ENCODE measurements around the gene CTBP2.

The CTBP2 gene

DNA sequence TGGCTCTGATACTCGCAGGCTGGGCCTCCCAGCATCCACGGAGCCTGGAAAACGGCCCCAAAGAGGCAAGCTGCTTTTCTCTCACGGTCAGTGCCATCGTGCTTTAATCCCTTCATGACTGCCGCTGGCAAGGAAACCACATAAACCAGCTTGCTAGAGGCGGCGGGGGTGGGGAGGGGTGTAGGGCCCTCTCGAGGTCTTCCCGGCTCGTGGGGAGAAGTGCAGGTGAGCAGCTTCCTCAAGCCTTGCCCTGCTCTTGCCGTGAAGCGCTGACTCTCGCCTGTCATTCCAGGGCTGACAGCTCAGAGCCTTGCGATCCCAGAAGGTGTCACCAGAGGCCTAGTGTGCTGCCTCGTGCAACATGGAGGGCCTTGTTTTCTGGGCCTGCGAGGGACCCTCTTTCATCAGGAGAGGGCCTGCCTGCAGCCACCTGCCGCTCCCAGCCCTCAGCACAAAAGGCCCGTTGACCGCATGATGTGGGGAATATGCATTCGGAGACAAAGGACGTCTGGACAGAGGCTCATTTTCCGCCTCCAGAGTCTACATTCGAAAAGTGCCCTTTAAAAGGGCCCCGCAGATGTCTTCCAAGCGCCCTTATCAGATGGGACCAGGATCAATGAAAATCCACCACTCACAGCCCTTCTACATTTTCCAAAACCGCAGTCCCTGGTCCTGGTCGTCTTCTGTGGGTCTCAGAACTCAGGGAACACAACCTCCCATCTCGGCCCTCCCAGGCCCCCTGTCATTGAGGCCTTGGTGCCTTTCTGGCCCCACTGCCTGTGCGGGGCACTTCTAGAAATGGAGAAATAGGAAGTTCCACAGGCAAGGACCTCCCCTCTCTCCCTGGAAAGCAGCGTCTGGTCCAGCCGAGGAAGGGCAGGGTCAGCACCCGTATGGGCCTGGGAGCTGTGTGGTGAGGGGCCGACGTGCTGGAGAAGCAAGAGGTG lies 159.7 kb downstream of the CTBP2 start:
- TF ChIP-seq CTCF (IDR thresholded peaks at IDR 0.05; ENCODE audit: control insufficient read depth, insufficient read depth, low read depth, low read length, missing control alignments): no peak
- H3K4me3 ChIP-seq (ENCODE audit: control insufficient read depth, low read depth, low read length): no peak overlapping the region
- no peak for DNase-seq (ENCODE audit: low read depth)

DNA sequence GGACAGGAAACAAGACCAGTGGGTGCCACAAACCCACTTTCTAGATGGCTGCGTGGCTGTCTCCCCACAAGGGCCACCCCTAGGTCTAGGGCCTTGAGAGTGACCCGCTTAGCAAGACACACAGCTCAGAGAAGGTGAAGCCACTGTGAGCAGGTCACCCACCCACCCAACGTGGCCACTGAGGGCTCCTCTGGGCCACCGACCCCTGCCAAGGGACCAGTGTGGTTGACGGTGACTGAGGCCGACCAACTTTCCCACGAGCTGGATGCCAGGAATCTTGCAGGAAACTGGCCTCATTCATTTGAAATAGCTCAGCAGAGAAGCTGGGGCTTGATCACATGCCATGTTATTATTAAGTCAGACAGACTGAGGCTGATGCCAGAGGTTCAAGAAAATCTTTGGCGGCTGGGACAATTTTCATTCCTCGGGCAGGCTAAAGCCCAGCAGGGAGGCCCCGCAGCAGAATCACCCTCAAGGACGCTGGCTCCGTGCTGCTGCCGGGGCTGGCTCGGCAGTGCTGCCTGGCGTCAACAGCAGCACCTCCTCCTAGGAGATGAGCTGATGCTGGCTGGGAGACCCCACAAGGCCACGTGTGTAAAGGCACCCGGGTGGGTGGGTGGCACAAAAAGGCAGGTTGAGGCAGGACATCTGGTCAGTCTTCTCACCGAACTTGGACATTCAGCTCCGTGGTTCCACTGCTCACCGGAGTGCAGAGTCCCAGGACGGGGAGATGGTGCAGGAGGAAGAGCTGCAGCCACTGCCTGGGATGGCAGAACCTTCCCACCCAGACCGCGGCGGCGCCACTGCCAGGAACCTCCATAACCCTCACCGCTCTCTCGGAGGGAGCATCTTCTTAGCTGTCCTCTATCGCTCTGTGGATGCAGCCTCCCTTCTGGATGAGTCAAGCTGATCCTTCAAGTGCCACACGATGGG lies 160.7 kb downstream of the CTBP2 start:
- DNase-seq (ENCODE audit: low read depth): peak; percentile 61
- TF ChIP-seq CTCF (IDR thresholded peaks at IDR 0.05; ENCODE audit: control insufficient read depth, insufficient read depth, low read depth, low read length, missing control alignments): no peak
- no peak overlapping the region for H3K4me3 ChIP-seq (ENCODE audit: control insufficient read depth, low read depth, low read length)

DNA sequence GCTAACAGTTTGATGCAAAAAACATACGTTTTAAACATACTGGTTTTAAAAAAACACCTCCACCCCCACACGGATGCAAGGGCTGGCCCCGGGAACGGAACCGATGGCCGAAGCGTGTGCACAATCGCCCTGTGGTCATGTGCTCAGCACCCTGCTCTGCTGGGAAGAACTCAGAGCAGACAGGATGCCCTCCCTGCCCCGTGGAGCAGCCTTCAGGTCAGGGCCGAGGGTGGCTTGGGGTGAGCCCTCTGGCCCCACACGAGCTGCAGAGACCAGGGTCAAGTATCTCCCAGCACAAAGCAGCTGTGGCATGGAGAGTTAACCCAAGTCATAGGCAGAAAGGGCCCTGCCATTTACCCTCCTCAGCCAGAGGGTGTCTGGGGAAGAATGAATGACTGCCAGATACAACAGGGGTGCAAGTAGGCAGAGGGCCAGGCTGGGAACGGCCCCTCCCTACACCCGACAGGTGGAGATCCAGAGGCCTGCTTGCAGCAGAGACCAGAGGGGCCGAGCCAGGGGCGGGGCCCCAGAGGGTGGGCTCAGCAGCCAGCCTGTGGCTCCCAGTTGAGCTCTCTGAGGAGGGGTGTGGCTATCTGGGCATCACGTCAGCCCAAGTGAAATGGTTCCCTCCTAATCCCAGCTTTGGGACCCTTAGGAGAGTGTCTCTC lies 161.6 kb downstream of the CTBP2 start:
- no peak overlapping the region for H3K4me3 ChIP-seq (ENCODE audit: control insufficient read depth, low read depth, low read length)
- no peak for TF ChIP-seq CTCF (IDR thresholded peaks at IDR 0.05; ENCODE audit: control insufficient read depth, insufficient read depth, low read depth, low read length, missing control alignments)
- no peak for DNase-seq (ENCODE audit: low read depth)

DNA sequence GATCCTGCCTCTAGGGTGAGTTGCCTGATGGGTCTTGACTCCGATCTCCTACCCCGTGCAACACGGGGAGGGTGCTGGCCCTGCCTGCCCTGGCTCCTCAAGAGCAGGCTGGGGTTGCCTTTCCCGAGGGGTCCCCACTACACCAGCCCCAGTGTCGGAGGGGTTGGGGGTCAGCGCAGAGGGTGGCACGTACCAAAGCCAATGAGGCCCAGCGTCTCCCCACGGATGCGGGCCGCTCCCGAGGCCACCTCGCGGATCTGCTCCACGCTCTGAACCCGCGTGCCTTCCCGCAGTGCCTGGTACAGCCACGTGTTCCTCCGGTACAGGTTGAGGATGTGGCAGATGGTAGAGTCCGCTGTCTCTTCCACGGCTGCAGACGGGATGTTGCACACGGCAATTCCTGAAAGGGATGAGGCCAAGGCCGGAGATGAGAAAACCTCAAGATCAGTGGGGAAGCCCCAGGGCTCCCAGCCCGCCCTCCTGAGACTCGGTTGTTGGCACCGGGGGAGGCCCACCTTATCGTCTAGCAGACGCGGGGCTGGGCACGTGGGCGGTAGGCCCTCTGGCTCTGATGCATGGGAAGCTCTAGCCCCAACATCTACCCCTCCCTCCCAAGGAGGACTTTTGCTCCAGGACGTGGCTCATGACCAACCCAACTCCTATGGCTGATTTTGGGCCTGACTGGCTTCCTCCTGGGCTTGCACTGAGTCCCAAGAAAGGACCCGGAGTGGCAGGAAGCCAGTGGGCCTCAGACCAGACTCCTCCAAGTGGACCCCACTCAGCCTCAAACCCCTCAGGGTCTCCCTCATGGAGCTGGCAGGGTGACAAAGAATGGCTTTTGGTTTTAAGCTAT lies 162.4 kb downstream of the CTBP2 start:
- no peak overlapping the region for H3K4me3 ChIP-seq (ENCODE audit: control insufficient read depth, low read depth, low read length)
- no peak for TF ChIP-seq CTCF (IDR thresholded peaks at IDR 0.05; ENCODE audit: control insufficient read depth, insufficient read depth, low read depth, low read length, missing control alignments)
- no peak for DNase-seq (ENCODE audit: low read depth)

- no peak for TF ChIP-seq CTCF (IDR thresholded peaks at IDR 0.05; ENCODE audit: control insufficient read depth, insufficient read depth, low read depth, low read length, missing control alignments)
- no peak overlapping the region for H3K4me3 ChIP-seq (ENCODE audit: control insufficient read depth, low read depth, low read length)
- DNase-seq (ENCODE audit: low read depth): no peak
These were observed 163.1 kb downstream of the CTBP2 start for GRCh38 chr10:124997306-124997705.
